GM10248 (cell line): ENCODE data around the gene SYNPO2.
A peak's percentile ranks its signal among the peaks of the same experiment; 100 is the strongest.

Experiments used
- CTCF ChIA-PET: fragments of 300-600 bp; sonication (Branson Sonifier 250); formaldehyde crosslinking; extraction: SDS; loops from one replicate; lab custom pipeline; 2021; ENCODE audit warnings: antibody characterized with exemption; lab: Yijun Ruan, JAX
- POLR2A ChIA-PET: fragments of 350-650 bp; sonication (Branson Sonifier 250); formaldehyde crosslinking; extraction: SDS; loops from one replicate; lab custom pipeline; 2020; ENCODE audit warnings: antibody characterized with exemption; lab: Yijun Ruan, JAX
- DNase-seq: peaks from one replicate; pipeline ENCODE4 v3.0.0; 2012; ENCODE audit errors: extremely low spot score
- CTCF ChIP-seq: IDR thresholded peaks from 2 replicates; pipeline ENCODE4 v1.5.1; 2012; ENCODE audit warnings: mild to moderate bottlenecking, low read depth; ENCODE audit errors: extremely low read depth, missing control alignments, control extremely low read depth

Gene SYNPO2

DNA sequence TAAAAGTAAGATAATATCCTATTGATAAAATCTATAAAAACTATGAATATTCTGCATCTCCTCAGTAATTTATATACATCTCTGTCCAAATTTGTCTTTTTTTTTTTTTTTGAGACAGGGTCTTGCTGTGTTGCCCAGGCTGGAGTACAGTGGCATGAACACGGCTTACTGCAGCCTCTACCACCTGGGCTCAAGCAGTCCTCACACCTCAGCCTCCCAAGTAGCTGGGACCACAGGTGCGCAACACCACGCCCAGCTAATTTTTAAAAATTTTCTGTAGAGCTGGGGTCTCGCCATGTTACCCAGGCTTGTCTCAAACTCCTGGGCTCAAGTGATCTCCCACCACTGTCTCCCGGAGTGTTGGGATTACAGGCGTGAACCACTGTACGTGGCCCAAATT lies 40.4 kb upstream of the SYNPO2 start:
- POLR2A ChIA-PET = no interaction called here
- no peak for TF ChIP-seq CTCF
- DNase-seq = no peak
- CTCF ChIA-PET = interaction anchor here (1.0 kb wide), 1 partner anchor 14 kb away, joined by 3 read pairs; no protein-coding TSS in a partner anchor

DNA sequence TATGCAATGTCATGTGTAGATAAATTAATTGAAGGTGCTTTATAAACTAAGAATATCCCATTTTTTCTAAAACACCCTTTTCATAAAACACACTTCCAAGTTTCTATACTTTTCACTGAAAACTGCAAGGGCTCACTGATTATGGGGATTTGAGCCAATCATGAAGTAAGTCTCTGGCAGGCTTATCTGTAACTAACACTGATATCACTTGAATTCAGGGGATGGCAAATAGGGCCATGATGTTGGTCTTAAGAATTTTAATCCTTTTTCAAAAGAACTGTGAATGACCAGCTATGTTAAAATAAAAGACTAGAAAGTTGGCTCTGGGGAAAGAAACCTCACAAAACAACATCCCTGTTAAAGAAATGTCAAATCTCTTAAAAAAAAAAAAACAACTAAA lies 39.8 kb upstream of the SYNPO2 start:
- POLR2A ChIA-PET = no interaction called here
- CTCF ChIA-PET = no interaction called here
- no peak for TF ChIP-seq CTCF

DNA sequence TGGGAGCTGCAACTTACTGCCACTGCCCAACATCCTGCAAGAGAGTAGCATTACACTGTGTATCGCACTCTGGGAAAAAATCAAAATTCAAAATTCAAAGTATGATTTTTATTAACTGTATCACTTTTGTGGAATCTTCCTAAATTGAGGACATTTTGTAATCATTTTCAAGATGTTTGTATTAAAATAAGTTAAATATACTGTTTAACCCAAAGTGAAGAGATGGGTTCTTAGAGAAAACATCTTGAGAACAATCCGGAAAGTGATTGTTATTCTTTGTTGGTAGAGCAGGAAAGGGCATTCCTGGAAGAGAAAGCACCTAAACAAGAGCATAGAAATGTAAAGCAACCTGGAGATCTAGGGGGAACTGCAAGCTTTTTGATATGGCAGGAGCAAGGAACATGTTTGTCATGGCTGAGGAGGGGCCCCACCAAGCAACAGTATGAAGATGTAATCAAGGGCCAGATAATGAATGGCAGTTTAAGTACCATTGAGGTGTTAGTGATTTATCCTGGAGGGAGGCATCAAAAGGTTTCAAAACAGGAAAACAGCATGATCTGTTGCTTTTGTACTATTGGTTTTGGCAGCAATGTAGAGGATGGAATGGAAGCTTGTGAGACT lies 38.7 kb upstream of the SYNPO2 start:
- DNase-seq = no peak
- ChIA-PET CTCF (interaction anchor here (1.0 to 2.5 kb wide), 3 partner anchors 11 to 33 kb away, joined by 3 to 13 read pairs (median 3); partner anchors contain the start of gene SEC24D), POLR2A (no interaction called here)
- TF ChIP-seq CTCF = no peak

More for the DNA sequence above, 39.8 kb upstream of the SYNPO2 start:
- DNase-seq = no peak

GRCh38 chr4:118850488-118851173 lies 38.0 kb upstream of the SYNPO2 start:
- ChIA-PET POLR2A (no interaction called here), CTCF (interaction anchor here (1.2 to 2.5 kb wide), 2 partner anchors 11 to 34 kb away, joined by 3 to 13 read pairs; no protein-coding TSS in a partner anchor)
- DNase-seq = peak; percentile 34
- no peak for TF ChIP-seq CTCF

- no peak for TF ChIP-seq CTCF
- ChIA-PET POLR2A (no interaction called here), CTCF (interaction anchor here (1.0 to 1.4 kb wide), 3 partner anchors 12 to 21 kb away, joined by 3 to 4 read pairs (median 3); no protein-coding TSS in a partner anchor)
- no peak for DNase-seq
Observed at GRCh38 chr4:118857760-118858159, 30.9 kb upstream of the SYNPO2 start.

GRCh38 chr4:118858779-118859178 lies 29.9 kb upstream of the SYNPO2 start:
- DNase-seq = no peak
- ChIA-PET CTCF (interaction anchor here (1.1 kb wide), 2 partner anchors 22 to 87 kb away, joined by 3 read pairs; no protein-coding TSS in a partner anchor), POLR2A (no interaction called here)
- no peak for TF ChIP-seq CTCF
